Breast epithelium (tissue), 4 donors: Measurements from ENCODE around the gene AAR2. TPM values are rescaled to one million over a fixed set of nuclear protein-coding genes. Genes with fewer than 3 reads are reported as not detected.

Experiments used
- DNase-seq, 2 donors: peaks; one replicate each; pipeline ENCODE4 v3.0.0-alpha.2; 2019; ENCODE audit warnings: low spot score in 2 of 2
- H3K27ac ChIP-seq, 2 donors: fragments of 200-600 bp; sonication (generic) in 1 of 2; one replicate each; pipeline ENCODE4 v1.5.1; 2016 to 2019; ENCODE audit warnings: mild to moderate bottlenecking in 1 of 2
- H3K27me3 ChIP-seq, 2 donors: fragments of 200-600 bp; sonication (generic) in 1 of 2; one replicate each; pipeline versions ENCODE4 v1.5.1 to v1.6.0; 2017 to 2019; ENCODE audit warnings: control low read depth in 1 of 2, mild to moderate bottlenecking in 1 of 2
- H3K36me3 ChIP-seq: fragments of 200-600 bp; one replicate; pipeline ENCODE4 v1.5.1; 2019
- H3K4me1 ChIP-seq, 2 donors: fragments of 200-600 bp; sonication (generic); one replicate each; pipeline ENCODE4 v1.5.1; 2016 to 2019; ENCODE audit warnings: control low read depth in 1 of 2
- H3K4me3 ChIP-seq, 3 donors: fragments of 200-600 bp; sonication (generic); 1 replicate in 2 of 3; 2 replicates in 1 of 3; pipeline ENCODE4 v1.5.1; 2016 to 2019; ENCODE audit warnings: mild to moderate bottlenecking in 3 of 3, moderate library complexity in 2 of 3
- H3K9me3 ChIP-seq, 2 donors: fragments of 200-600 bp; sonication (generic) in 1 of 2; one replicate each; pipeline ENCODE4 v1.5.1; 2016 to 2019; ENCODE audit warnings: control low read depth in 1 of 2
- POLR2A ChIP-seq: fragments of 450-650 bp; IDR thresholded peaks from one replicate; pipeline ENCODE4 v1.6.1; 2016; ENCODE audit warnings: antibody characterized with exemption, mild to moderate bottlenecking, moderate library complexity
- POLR2AphosphoS5 ChIP-seq, 3 donors: sonication (generic); formaldehyde crosslinking; IDR thresholded peaks; one replicate each; pipeline ENCODE4 v1.6.1; 2017; ENCODE audit warnings: antibody characterized with exemption in 3 of 3
- intact Hi-C: fragments of 100-400 bp; cut with DNase I; formaldehyde crosslinking; loops from one replicate; pipeline ENCODE4 v1.15.1; 2023; ENCODE audit warnings: low total_unique reads
- total RNA-seq, 3 donors: library from RNA; depleted of rRNA; stranded (reverse); fragments of >200 nt; gene quantifications; one replicate each; pipeline ENCODE4 v1.1.0, GENCODE V29; 2016
- TF ChIP-seq, protein P1 (sequence below), 3 donors: fragments of 450-650 bp; IDR thresholded peaks; one replicate each; pipeline ENCODE4 v1.5.1; 2016 to 2017; ENCODE audit warnings: antibody characterized with exemption in 3 of 3, mild to moderate bottlenecking in 3 of 3, moderate library complexity in 3 of 3

The AAR2 gene
- total RNA-seq, 3 donors from 2014 or later: 32.1 to 38.5 (median 36.5) TPM

DNA sequence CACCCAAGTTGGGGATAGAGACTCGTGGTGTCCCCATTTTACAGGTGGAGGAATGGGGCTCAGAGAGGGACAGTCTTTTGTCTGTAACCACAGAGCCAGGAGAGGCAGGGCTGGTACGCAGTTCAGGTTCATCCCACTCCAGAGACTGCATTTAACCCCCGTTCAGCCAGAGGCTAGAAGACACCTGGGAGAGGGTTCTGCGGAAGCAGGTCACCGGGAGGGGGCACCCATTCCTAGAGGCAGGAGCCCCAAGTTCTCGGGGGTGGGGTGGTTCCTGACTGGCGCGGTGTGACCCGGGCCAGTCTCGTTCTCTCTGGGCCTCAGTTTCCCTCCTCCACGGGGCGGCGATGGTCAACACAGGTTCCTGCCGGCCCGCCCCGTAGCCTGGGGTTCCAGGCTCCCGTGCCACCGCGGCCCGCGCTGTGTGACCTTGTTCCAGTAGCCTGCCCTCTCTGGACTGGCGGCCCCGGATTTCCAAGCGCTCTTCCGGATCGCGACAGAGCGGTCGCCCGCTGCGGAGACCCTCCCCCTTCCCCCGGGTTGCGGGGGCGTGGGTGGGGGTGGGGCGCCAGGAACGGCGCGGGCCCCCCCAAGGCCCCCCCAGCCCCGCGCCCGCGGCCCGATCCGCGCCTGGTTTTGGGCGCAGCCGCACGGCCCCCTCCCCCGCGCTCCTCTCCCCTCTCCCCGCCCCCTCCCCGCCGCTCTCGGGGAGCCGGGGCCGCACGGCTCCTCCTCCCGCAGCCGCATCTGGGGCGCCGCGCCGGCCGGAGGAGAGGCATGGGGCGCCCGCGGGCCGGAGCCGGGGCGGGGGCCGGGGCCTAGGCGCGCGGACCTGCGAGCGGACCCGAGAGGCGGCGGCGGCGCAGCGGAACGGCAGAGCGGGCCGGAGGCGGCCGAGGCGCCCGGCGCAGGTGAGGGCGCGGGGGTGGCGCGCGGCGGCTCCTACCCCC lies 69.6 kb downstream of the AAR2 start, which contains the start of gene DLGAP4:
Gene DLGAP4 (plus strand): TSS at position 738 of the 950 bp plus-strand sequence. CDS start 125,379 bp downstream, outside the sequence.
- peak within 1 kb of the TSS in 2 of 3 donors; percentile 53 to 69 for H3K4me3 ChIP-seq
- intact Hi-C loops: no loop called here
- no peak within 1 kb of the TSS for H3K27ac ChIP-seq
- H3K4me1 ChIP-seq: peaks cover 0 to 7% of the 10 kb centered on the region in 2 donors
- H3K27me3 ChIP-seq: peaks cover 5 to 65% of the 10 kb centered on the region in 2 donors
- TF ChIP-seq POLR2A: no peak
- no peak for TF ChIP-seq POLR2AphosphoS5 (IDR thresholded peaks at IDR 0.05)
- TF ChIP-seq, protein P1, sequence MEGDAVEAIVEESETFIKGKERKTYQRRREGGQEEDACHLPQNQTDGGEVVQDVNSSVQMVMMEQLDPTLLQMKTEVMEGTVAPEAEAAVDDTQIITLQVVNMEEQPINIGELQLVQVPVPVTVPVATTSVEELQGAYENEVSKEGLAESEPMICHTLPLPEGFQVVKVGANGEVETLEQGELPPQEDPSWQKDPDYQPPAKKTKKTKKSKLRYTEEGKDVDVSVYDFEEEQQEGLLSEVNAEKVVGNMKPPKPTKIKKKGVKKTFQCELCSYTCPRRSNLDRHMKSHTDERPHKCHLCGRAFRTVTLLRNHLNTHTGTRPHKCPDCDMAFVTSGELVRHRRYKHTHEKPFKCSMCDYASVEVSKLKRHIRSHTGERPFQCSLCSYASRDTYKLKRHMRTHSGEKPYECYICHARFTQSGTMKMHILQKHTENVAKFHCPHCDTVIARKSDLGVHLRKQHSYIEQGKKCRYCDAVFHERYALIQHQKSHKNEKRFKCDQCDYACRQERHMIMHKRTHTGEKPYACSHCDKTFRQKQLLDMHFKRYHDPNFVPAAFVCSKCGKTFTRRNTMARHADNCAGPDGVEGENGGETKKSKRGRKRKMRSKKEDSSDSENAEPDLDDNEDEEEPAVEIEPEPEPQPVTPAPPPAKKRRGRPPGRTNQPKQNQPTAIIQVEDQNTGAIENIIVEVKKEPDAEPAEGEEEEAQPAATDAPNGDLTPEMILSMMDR (IDR thresholded peaks at IDR 0.05): no peak
- no peaks in the 10 kb centered on the region for H3K9me3 ChIP-seq
- H3K36me3 ChIP-seq: no peaks in the 10 kb centered on the region
- no peak for DNase-seq

Other genes starting within 250 kb of the AAR2 start
- gene EPB41L1, start 81.7 kb upstream of the AAR2 start, total RNA-seq: 10 to 100 TPM; 37.0 to 66.4 (median 43.7) TPM
- gene DLGAP4, start 69.9 kb downstream of the AAR2 start, total RNA-seq: 10 to 100 TPM; 22.0 to 26.9 (median 24.0) TPM